Astrocyte (in vitro differentiated cells and primary cell): Measurements from ENCODE around the gene MAG. TPM values are rescaled to one million over a fixed set of nuclear protein-coding genes. Genes with fewer than 3 reads are reported as not detected.

ENCODE experiments used
- DNase-seq: peaks from one replicate; pipeline ENCODE4 v3.0.0-alpha.2; 2010; ENCODE audit warnings: low read depth
- FAIRE-seq: peaks from 2 replicates; lab custom pipeline; 2011; peaks lifted over from hg19 to GRCh38; lab: Jason Lieb, UNC
- H2AFZ ChIP-seq: 2 replicates; pipeline ENCODE4 v1.6.0; 2012; ENCODE audit warnings: low read depth, low read length, inconsistent platforms
- H3K27ac ChIP-seq: 2 replicates; pipeline ENCODE4 v1.5.1; 2011; ENCODE audit warnings: low read depth, low read length, inconsistent platforms
- H3K27me3 ChIP-seq: 2 replicates; pipeline ENCODE4 v1.6.0; 2011; ENCODE audit warnings: low read length, inconsistent platforms; ENCODE audit not compliant: insufficient read depth
- H3K36me3 ChIP-seq: 2 replicates; pipeline ENCODE4 v1.5.1; 2011; ENCODE audit warnings: low read length, inconsistent platforms; ENCODE audit not compliant: insufficient read depth
- H3K4me1 ChIP-seq: 2 replicates; pipeline ENCODE4 v1.5.1; 2011; ENCODE audit warnings: low read length, inconsistent platforms; ENCODE audit not compliant: insufficient read depth
- H3K4me2 ChIP-seq: 2 replicates; pipeline ENCODE4 v1.6.0; 2012; ENCODE audit warnings: low read length, inconsistent platforms
- H3K4me3 ChIP-seq: 2 replicates; pipeline ENCODE4 v1.5.1; 2011; ENCODE audit warnings: low read depth, mild to moderate bottlenecking, low read length, inconsistent platforms; ENCODE audit not compliant: insufficient read depth
- H3K79me2 ChIP-seq: 2 replicates; pipeline ENCODE4 v1.6.0; 2012; ENCODE audit warnings: mild to moderate bottlenecking, low read length, inconsistent platforms; ENCODE audit not compliant: insufficient read depth
- H3K9ac ChIP-seq: 2 replicates; pipeline ENCODE4 v1.6.0; 2012; ENCODE audit warnings: mild to moderate bottlenecking, low read length, inconsistent platforms
- H3K9me3 ChIP-seq: 2 replicates; pipeline ENCODE4 v1.5.1; 2012; ENCODE audit warnings: low read depth, mild to moderate bottlenecking, low read length, inconsistent platforms; ENCODE audit not compliant: insufficient read depth
- H4K20me1 ChIP-seq: 2 replicates; pipeline ENCODE4 v1.6.0; 2012; ENCODE audit warnings: low read length, inconsistent platforms; ENCODE audit not compliant: insufficient read depth
- H3K27ac Mint-ChIP-seq: one replicate; pipeline ENCODE4 v1.8.0; 2021; ENCODE audit warnings: mild to moderate bottlenecking, mixed read lengths; ENCODE audit not compliant: unreplicated experiment
- H3K27me3 Mint-ChIP-seq: one replicate; pipeline ENCODE4 v1.8.0; 2021; ENCODE audit warnings: low read depth, mixed read lengths; ENCODE audit not compliant: unreplicated experiment
- H3K36me3 Mint-ChIP-seq: one replicate; pipeline ENCODE4 v1.8.0; 2021; ENCODE audit warnings: low read depth, mixed read lengths; ENCODE audit not compliant: unreplicated experiment
- H3K4me1 Mint-ChIP-seq: one replicate; pipeline ENCODE4 v1.8.0; 2021; ENCODE audit warnings: low read depth, mixed read lengths; ENCODE audit not compliant: unreplicated experiment
- H3K4me3 Mint-ChIP-seq: one replicate; pipeline ENCODE4 v1.8.0; 2021; ENCODE audit warnings: mild to moderate bottlenecking, moderate library complexity, mixed read lengths; ENCODE audit not compliant: unreplicated experiment
- H3K9me3 Mint-ChIP-seq: one replicate; pipeline ENCODE4 v1.8.0; 2021; ENCODE audit warnings: mild to moderate bottlenecking, mixed read lengths; ENCODE audit not compliant: unreplicated experiment
- CTCF ChIP-seq: IDR thresholded peaks from 2 replicates; pipeline ENCODE4 v1.5.1; 2011; ENCODE audit warnings: low read depth, mild to moderate bottlenecking, inconsistent platforms, low read length, moderate library complexity; ENCODE audit not compliant: insufficient read depth
- EZH2 ChIP-seq: IDR thresholded peaks from 2 replicates; pipeline ENCODE4 v1.6.1; 2012; ENCODE audit warnings: mild to moderate bottlenecking, low read length, inconsistent platforms; ENCODE audit not compliant: insufficient read depth
- total RNA-seq: library from RNA; stranded (reverse); gene quantifications from 2 replicates; pipeline ENCODE4 v1.2.1, GENCODE V29; 2021

MAG gene
- total RNA-seq, 1 donor from 2014 or later = not detected

GRCh38 chr19:35313587-35313986 lies 21.6 kb downstream of the MAG start:
- no peak overlapping the region for H3K27ac Mint-ChIP-seq

GRCh38 chr19:35314031-35314430 lies 22.1 kb downstream of the MAG start:
- no peaks in the 10 kb centered on the region for H3K36me3 Mint-ChIP-seq
- no peak overlapping the region for H3K27ac Mint-ChIP-seq
- H3K4me3 Mint-ChIP-seq = no peak overlapping the region
- H3K9me3 Mint-ChIP-seq = no peaks in the 10 kb centered on the region
- H3K4me1 ChIP-seq = peaks cover 5% of the 10 kb centered on the region
- H3K4me2 ChIP-seq = no peak overlapping the region
- no peak for DNase-seq
- no peak overlapping the region for H2AFZ ChIP-seq
- H4K20me1 ChIP-seq = no peaks in the 10 kb centered on the region
- peaks cover 15% of the 10 kb centered on the region for H3K4me1 Mint-ChIP-seq
- no peaks in the 10 kb centered on the region for H3K36me3 ChIP-seq
- H3K9me3 ChIP-seq = no peaks in the 10 kb centered on the region
- no peaks in the 10 kb centered on the region for H3K27me3 ChIP-seq
- TF ChIP-seq EZH2 = no peak
- no peak for TF ChIP-seq CTCF
- no peaks in the 10 kb centered on the region for H3K79me2 ChIP-seq
- no peak overlapping the region for H3K27ac ChIP-seq
- H3K4me3 ChIP-seq = no peak overlapping the region
- peaks cover 35% of the 10 kb centered on the region for H3K27me3 Mint-ChIP-seq
- FAIRE-seq = no peak
- H3K9ac ChIP-seq = no peak overlapping the region

More at GRCh38 chr19:35313587-35313986, 21.6 kb downstream of the MAG start:
- no peaks in the 10 kb centered on the region for H4K20me1 ChIP-seq
- Mint-ChIP-seq H3K4me1 (peaks cover 13% of the 10 kb centered on the region), H3K36me3 (no peaks in the 10 kb centered on the region), H3K27me3 (peaks cover 35% of the 10 kb centered on the region), H3K4me3 (no peak overlapping the region), H3K9me3 (no peaks in the 10 kb centered on the region)
- no peak overlapping the region for H3K4me3 ChIP-seq
- H3K4me1 ChIP-seq = peaks cover under 1% of the 10 kb centered on the region
- DNase-seq = no peak
- no peaks in the 10 kb centered on the region for H3K27me3 ChIP-seq
- no peaks in the 10 kb centered on the region for H3K9me3 ChIP-seq
- H3K36me3 ChIP-seq = no peaks in the 10 kb centered on the region
- FAIRE-seq = no peak
- H3K4me2 ChIP-seq = no peak overlapping the region
- no peak overlapping the region for H2AFZ ChIP-seq
- H3K9ac ChIP-seq = no peak overlapping the region
- no peak overlapping the region for H3K27ac ChIP-seq
- TF ChIP-seq CTCF (no peak), EZH2 (no peak)
- no peaks in the 10 kb centered on the region for H3K79me2 ChIP-seq

GRCh38 chr19:35314858-35315470 lies 23.0 kb downstream of the MAG start:
- Histone ChIP-seq H3K79me2 (no peaks in the 10 kb centered on the region), H2AFZ (no peak overlapping the region), H3K9me3 (no peaks in the 10 kb centered on the region), H4K20me1 (no peaks in the 10 kb centered on the region), H3K27ac (no peak overlapping the region), H3K4me2 (no peak overlapping the region), H3K9ac (no peak overlapping the region), H3K36me3 (no peaks in the 10 kb centered on the region), H3K27me3 (no peaks in the 10 kb centered on the region), H3K4me3 (no peak overlapping the region), H3K4me1 (peaks cover 7% of the 10 kb centered on the region)
- TF ChIP-seq EZH2 (no peak), CTCF (no peak)
- no peak for DNase-seq
- H3K9me3 Mint-ChIP-seq = no peaks in the 10 kb centered on the region
- H3K27ac Mint-ChIP-seq = no peak overlapping the region
- H3K4me1 Mint-ChIP-seq = peaks cover 10% of the 10 kb centered on the region
- FAIRE-seq = no peak
- no peak overlapping the region for H3K4me3 Mint-ChIP-seq
- peaks cover 32% of the 10 kb centered on the region for H3K27me3 Mint-ChIP-seq
- H3K36me3 Mint-ChIP-seq = no peaks in the 10 kb centered on the region
